K562 (cell line): ENCODE measurements around the gene HLA-DOB. TPM values are rescaled to one million over a fixed set of nuclear protein-coding genes. Genes with fewer than 3 reads are reported as not detected.
A peak's percentile ranks its signal among the peaks of the same experiment; 100 is the strongest.

Source experiments
- ATF4 ChIP-seq: fragments of 450-650 bp; formaldehyde crosslinking; IDR thresholded peaks from 2 replicates; pipeline ENCODE4 v1.4.0; 2022; ENCODE audit warnings: mild to moderate bottlenecking, moderate library complexity
- E2F8 ChIP-seq: fragments of 450-650 bp; IDR thresholded peaks from 2 replicates; pipeline ENCODE4 v1.7.1; 2018; ENCODE audit warnings: mild to moderate bottlenecking, low read depth; ENCODE audit not compliant: partially characterized antibody
- HOXB6 ChIP-seq: fragments of 250-450 bp; sonication (Bioruptor Pico); IDR thresholded peaks from 2 replicates; pipeline ENCODE4 v1.5.1; 2022; ENCODE audit warnings: mild to moderate bottlenecking, borderline replicate concordance
- PRDM10 ChIP-seq: fragments of 450-650 bp; IDR thresholded peaks from 2 replicates; pipeline ENCODE4 v1.6.1; 2018; ENCODE audit not compliant: partially characterized antibody
- RFX7 ChIP-seq: fragments of 250-450 bp; sonication (Bioruptor Pico); IDR thresholded peaks from 2 replicates; pipeline ENCODE4 v1.5.1; 2021; ENCODE audit warnings: mild to moderate bottlenecking
- SFPQ ChIP-seq: fragments of 200-400 bp; formaldehyde crosslinking; IDR thresholded peaks from 2 replicates; pipeline ENCODE4 v1.6.1; 2017; ENCODE audit warnings: mild to moderate bottlenecking, low read depth, low read length, moderate library complexity
- THAP7 ChIP-seq: fragments of 250-450 bp; sonication (Bioruptor Pico); IDR thresholded peaks from 2 replicates; pipeline ENCODE4 v1.5.0; 2021
- ZBTB1 ChIP-seq: sonication (generic); formaldehyde crosslinking; IDR thresholded peaks from 2 replicates; pipeline ENCODE4 v1.8.1; 2023; ENCODE audit warnings: missing genetic modification reagents, low read depth, mild to moderate bottlenecking, borderline replicate concordance
- ZNF23 ChIP-seq: fragments of 250-450 bp; sonication (Bioruptor Pico); IDR thresholded peaks from 2 replicates; pipeline ENCODE4 v1.4.0; 2020; ENCODE audit warnings: mild to moderate bottlenecking
- ZNF274 ChIP-seq: IDR thresholded peaks from 2 replicates; pipeline ENCODE4 v1.6.1; 2011; ENCODE audit warnings: low read depth, mild to moderate bottlenecking, low read length, moderate library complexity, borderline replicate concordance
- ZNF398 ChIP-seq: fragments of 250-450 bp; sonication (Bioruptor Pico); IDR thresholded peaks from 2 replicates; pipeline ENCODE4 v1.8.0; 2021; ENCODE audit warnings: moderate library complexity, mild to moderate bottlenecking, inconsistent platforms
- ZNF699 ChIP-seq: fragments of 250-450 bp; sonication (Bioruptor Pico); IDR thresholded peaks from 2 replicates; pipeline ENCODE4 v1.8.0; 2021; ENCODE audit warnings: mild to moderate bottlenecking, moderate library complexity; ENCODE audit not compliant: insufficient replicate concordance
- ZNF780A ChIP-seq: fragments of 250-450 bp; sonication (Bioruptor Pico); IDR thresholded peaks from 2 replicates; pipeline ENCODE4 v1.5.0; 2021; ENCODE audit warnings: mild to moderate bottlenecking
- polyA plus RNA-seq, 8 experiments: library from polyadenylated mRNA; depleted of rRNA in 4 of 8; stranded (reverse) in 5 of 8; unstranded in 3 of 8; fragments of >200 nt; fragmentation: Nextera tagmentation in 2 of 8; fragmentation: Illumina TruSeq in 1 of 8; extraction: Ambion mirVana in 2 of 8; extraction: Trizol in 1 of 8; gene quantifications; 2 replicates each; pipeline versions ENCODE4 v1.2.1 to v1.2.3, GENCODE V29; 2011 to 2014; ENCODE audit warnings: inconsistent platforms in 1 of 8, missing spikeins in 1 of 8
- total RNA-seq, 7 experiments: library from RNA; depleted of rRNA in 6 of 7; stranded (reverse); fragments of >200 nt in 6 of 7; fragmentation: Illumina TruSeq in 2 of 7; extraction: Trizol in 2 of 7; gene quantifications; 2 replicates each; pipeline versions ENCODE4 v1.2.1 to v1.2.3, GENCODE V29; 2011 to 2021; ENCODE audit warnings: low replicate concordance in 1 of 7

HLA-DOB gene
- total and polyA plus RNA-seq, 9 of the 15 experiments (the other 6 are each of a cell fraction or from before 2014, with no cell fraction given): 1.2 to 4.0 (median 2.5) TPM

GRCh38 chr6:32853541-32854375 is 37.0 kb upstream of the HLA-DOB start, which contains the start of the genes PSMB9 and TAP1 (continued):
- TF ChIP-seq THAP7: no peak
- TF ChIP-seq E2F8: peak; percentile 76
- TF ChIP-seq ZNF699 (CRISPR knock-in tag): no peak
- TF ChIP-seq ZNF274: no peak
- TF ChIP-seq ZNF398: no peak
- peak; percentile 58; the same call in 1 of the 2 replicates for TF ChIP-seq ZBTB1
- TF ChIP-seq ZNF780A (CRISPR knock-in tag): no peak
- peak; percentile 76 for TF ChIP-seq PRDM10
- no peak; the same call in 1 of the 2 replicates for TF ChIP-seq HOXB6 (CRISPR knock-in tag)
- no peak for TF ChIP-seq SFPQ
- no peak for TF ChIP-seq ATF4 (CRISPR knock-in tag)
- no peak for TF ChIP-seq ZNF23
- no peak for TF ChIP-seq RFX7 (CRISPR knock-in tag)
